ENCODE measurements around the gene HSD11B2. TPM values are rescaled to one million over a fixed set of nuclear protein-coding genes. Genes with fewer than 3 reads are reported as not detected.

HSD11B2 gene
- total and polyA plus RNA-seq, 2 donors (not counting 3 experiments of a cell fraction or from before 2014, with no cell fraction given) = 0.10 TPM; not detected in 1

DNA sequence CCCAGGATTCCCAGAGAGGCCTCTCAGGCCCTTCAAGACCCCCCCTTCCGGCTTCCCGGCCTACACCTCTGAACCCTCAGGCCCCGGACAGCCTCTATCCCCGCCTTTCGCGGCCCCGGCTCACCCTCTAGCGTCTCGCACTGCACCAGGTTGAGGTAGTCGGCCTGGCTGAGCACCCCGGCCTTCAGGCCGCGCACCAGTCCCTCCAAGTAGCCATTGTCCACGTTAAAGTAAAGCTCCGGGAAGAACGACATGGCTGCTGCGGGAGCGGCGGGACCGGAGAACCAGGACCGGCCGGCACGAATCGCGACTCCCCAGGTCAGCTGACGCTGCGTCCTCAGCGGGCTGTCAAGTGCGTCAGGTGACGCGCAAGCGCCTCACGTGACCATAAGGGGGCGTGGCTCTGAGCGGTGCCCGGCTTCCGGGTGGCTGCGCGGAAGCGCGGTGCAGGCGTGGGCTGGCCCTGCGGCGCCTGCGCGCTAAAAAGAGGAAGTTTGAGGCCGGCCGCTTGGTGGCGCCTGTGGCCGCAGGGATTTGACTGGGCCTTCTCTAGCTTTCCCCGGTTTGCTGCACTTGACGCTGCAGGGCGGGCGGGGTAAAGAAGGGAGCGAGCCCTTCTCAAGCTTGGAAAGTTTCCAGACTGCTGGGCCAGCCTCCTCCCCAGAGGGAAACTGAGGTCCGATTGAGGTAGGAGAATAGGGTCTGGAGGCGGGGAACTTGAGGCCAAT, 50.1 kb downstream of the HSD11B2 start, which contains the start of gene ATP6V0D1:
ATP6V0D1 (minus strand) TSS at position 325 of the 728 bp plus-strand sequence; CDS start at position 254, 71 bp downstream.
- TF ChIP-seq, protein P1, sequence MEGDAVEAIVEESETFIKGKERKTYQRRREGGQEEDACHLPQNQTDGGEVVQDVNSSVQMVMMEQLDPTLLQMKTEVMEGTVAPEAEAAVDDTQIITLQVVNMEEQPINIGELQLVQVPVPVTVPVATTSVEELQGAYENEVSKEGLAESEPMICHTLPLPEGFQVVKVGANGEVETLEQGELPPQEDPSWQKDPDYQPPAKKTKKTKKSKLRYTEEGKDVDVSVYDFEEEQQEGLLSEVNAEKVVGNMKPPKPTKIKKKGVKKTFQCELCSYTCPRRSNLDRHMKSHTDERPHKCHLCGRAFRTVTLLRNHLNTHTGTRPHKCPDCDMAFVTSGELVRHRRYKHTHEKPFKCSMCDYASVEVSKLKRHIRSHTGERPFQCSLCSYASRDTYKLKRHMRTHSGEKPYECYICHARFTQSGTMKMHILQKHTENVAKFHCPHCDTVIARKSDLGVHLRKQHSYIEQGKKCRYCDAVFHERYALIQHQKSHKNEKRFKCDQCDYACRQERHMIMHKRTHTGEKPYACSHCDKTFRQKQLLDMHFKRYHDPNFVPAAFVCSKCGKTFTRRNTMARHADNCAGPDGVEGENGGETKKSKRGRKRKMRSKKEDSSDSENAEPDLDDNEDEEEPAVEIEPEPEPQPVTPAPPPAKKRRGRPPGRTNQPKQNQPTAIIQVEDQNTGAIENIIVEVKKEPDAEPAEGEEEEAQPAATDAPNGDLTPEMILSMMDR (IDR thresholded peaks at IDR 0.05; ENCODE audit: extremely low read depth in 1 of 2, insufficient read depth in 1 of 2, low read depth in 1 of 2, low read length in 2 of 2) = peak; percentile 96
- TF ChIP-seq, protein P2, sequence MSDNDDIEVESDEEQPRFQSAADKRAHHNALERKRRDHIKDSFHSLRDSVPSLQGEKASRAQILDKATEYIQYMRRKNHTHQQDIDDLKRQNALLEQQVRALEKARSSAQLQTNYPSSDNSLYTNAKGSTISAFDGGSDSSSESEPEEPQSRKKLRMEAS (IDR thresholded peaks at IDR 0.05; ENCODE audit: insufficient read depth, insufficient read length) = peak; percentile 100
- TF ChIP-seq FOS (IDR thresholded peaks at IDR 0.05; ENCODE audit: borderline replicate concordance, insufficient read depth, low read length) (no peak), GATA2 (IDR thresholded peaks at IDR 0.05; ENCODE audit: insufficient read depth, insufficient read length, low read depth, low read length) (no peak), POLR2A (IDR thresholded peaks at IDR 0.05; ENCODE audit: low read depth, low read length) (peak; percentile 74), EZH2 (IDR thresholded peaks at IDR 0.05; ENCODE audit: borderline replicate concordance, low read depth, low read length, severe bottlenecking) (no peak), MYC (IDR thresholded peaks at IDR 0.05; ENCODE audit: low read depth, low read length) (no peak), POLR2AphosphoS5 (IDR thresholded peaks at IDR 0.05; ENCODE audit: insufficient read depth, low read depth, low read length) (peak; percentile 86), JUN (IDR thresholded peaks at IDR 0.05; ENCODE audit: borderline replicate concordance, insufficient read depth, insufficient read length, low read depth) (no peak)
- FAIRE-seq = peak; percentile 97
- no peaks in the 10 kb centered on the region for H3K9me1 ChIP-seq (replicated peaks; ENCODE audit: control insufficient read depth, extremely low read depth, insufficient read depth, low read length)
- ChIA-PET CTCF (interaction anchor here (0.6 to 6.1 kb wide), 18 partner anchors 10 to 325 kb away, joined by 3 to 133 read pairs (median 5); partner anchors contain the start of genes RANBP10, RIPOR1 and TSNAXIP1), POLR2A (interaction anchor here (0.7 kb wide), 1 partner anchor 53 kb away, joined by 3 read pairs; no protein-coding TSS in a partner anchor)
- H3K79me2 ChIP-seq (ENCODE audit: control insufficient read depth, insufficient read depth, low read length) = peaks cover 24% of the 10 kb centered on the region
- peak; percentile 99 for DNase-seq (ENCODE audit: low read depth, low spot score)
- H4K20me1 ChIP-seq (replicated peaks; ENCODE audit: control insufficient read depth, extremely low read depth, insufficient read depth, low read length) = peaks cover 2% of the 10 kb centered on the region
- H3K27ac ChIP-seq (ENCODE audit: insufficient read depth, low read depth, low read length) = peak within 1 kb of the TSS; percentile 73
- dilution Hi-C loops (cut with MboI; ENCODE audit: extremely low pct_ligation_motif_present, low sequenced_read_pairs) (no loop called here), intact Hi-C loops (cut with micrococcal nuclease) (loop anchor here (1.0 kb wide), 2 partner anchors 13 to 33 kb away; no protein-coding TSS in a partner anchor)
- H3K9me3 ChIP-seq (replicated peaks; ENCODE audit: control insufficient read depth, insufficient read depth, low read length) = no peaks in the 10 kb centered on the region
- H3K4me3 ChIP-seq (replicated peaks in 1 of 3; ENCODE audit: insufficient read depth in 1 of 3, low read depth in 1 of 3, low read length in 3 of 3) = peak within 1 kb of the TSS; percentile 69 to 80 (median 77)
- H2AFZ ChIP-seq (ENCODE audit: low read depth, low read length) = peak within 1 kb of the TSS; percentile 83
- H3K9ac ChIP-seq (replicated peaks; ENCODE audit: extremely low read depth, insufficient read depth, low read length) = peak within 1 kb of the TSS; percentile 87
- H3K27me3 ChIP-seq (ENCODE audit: control insufficient read depth in 2 of 2, insufficient read depth in 2 of 2, low read length in 2 of 2) = no peaks in the 10 kb centered on the region
- BruUV-seq (replicated peaks) = no TSS peak
- H3K4me2 ChIP-seq (ENCODE audit: insufficient read depth, low read length) = peak within 1 kb of the TSS; percentile 90
- peaks cover 22% of the 10 kb centered on the region for H3K4me1 ChIP-seq (ENCODE audit: control insufficient read depth, extremely low read depth, insufficient read depth, low read length)
- H3K36me3 ChIP-seq (ENCODE audit: control insufficient read depth in 2 of 2, extremely low read depth in 1 of 2, insufficient read depth in 2 of 2, low read length in 2 of 2) = no peaks in the 10 kb centered on the region
